Measurements from ENCODE around the gene SH3PXD2A. TPM values are rescaled to one million over a fixed set of nuclear protein-coding genes. Genes with fewer than 3 reads are reported as not detected.
"Not testable (repeated sequence)": the region's sequence is repeated elsewhere in the genome, so short reads cannot be mapped to it uniquely, and the experiment has no call there.

The SH3PXD2A gene
- total RNA-seq, 1 donor from 2014 or later = 8.2 TPM

DNA sequence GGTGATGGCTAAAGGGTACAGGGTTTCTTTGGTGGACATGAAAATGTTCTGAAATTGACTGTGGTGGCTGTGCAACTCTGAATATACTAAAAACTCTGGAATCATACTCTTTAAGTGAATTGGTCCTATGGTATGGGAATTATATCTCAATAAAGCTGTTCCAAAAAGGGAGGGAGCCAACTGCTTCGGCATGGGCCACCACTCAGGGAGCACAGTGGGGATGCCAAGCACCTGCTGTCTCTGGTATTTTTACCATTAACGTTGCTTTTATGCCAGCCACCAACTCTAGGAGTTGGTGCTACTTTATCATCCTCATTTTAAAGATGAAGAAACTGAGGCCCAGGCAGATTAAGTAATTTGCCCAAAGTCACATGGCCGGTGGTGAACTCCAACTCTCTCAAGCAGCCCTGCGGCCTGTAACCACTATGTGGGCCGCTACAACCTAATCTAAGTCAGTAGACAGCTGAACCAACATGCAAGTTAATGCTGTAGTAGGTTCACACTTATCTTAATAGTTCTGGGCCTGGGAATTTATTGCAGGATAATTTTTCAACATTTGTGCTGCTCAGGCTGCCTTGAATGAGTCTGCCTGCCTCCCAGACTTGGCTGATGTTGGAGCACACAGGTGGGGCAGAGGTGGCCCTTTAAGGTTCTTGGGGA is 20.8 kb downstream of the SH3PXD2A start:
- no peak for DNase-seq (ENCODE audit: low read depth)

GRCh38 chr10:103833731-103834365 is 21.5 kb downstream of the SH3PXD2A start:
- no peak for DNase-seq (ENCODE audit: low read depth)

- DNase-seq (ENCODE audit: low read depth) = no peak
Measured at GRCh38 chr10:103832806-103833205, 22.6 kb downstream of the SH3PXD2A start.

DNA sequence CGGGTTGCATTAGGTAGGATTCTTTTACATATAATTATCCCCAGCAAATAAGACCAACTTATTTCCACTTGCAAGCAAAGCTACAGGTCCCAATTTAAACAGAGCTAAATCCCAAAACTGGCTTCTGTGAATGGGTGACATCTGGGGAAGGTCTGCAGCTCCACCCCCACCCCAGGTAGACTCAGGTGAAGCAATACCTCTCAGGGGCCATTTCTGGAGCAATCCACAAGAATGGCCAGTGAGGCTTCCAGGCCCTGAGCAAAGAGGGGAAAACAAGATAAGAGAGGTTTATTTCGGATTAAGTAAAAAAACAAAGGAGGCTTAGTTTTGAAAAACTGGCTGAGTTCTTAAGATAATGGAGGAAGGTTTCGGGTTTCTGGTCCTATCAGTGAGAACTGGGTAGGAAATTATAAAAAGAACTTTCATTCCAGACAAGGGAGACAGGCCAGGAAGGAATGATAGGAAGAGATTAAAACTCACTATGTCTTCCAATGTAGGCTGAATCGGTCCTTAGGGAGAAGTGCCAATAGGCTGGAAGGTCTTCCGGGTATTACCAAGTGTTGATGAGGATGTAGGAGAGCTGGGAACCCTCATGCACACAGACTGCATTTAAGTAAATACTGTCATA is 25.4 kb downstream of the SH3PXD2A start:
- no peak for DNase-seq (ENCODE audit: low read depth)

GRCh38 chr10:103829278-103829677 is 26.1 kb downstream of the SH3PXD2A start:
- DNase-seq (ENCODE audit: low read depth) = no peak

DNA sequence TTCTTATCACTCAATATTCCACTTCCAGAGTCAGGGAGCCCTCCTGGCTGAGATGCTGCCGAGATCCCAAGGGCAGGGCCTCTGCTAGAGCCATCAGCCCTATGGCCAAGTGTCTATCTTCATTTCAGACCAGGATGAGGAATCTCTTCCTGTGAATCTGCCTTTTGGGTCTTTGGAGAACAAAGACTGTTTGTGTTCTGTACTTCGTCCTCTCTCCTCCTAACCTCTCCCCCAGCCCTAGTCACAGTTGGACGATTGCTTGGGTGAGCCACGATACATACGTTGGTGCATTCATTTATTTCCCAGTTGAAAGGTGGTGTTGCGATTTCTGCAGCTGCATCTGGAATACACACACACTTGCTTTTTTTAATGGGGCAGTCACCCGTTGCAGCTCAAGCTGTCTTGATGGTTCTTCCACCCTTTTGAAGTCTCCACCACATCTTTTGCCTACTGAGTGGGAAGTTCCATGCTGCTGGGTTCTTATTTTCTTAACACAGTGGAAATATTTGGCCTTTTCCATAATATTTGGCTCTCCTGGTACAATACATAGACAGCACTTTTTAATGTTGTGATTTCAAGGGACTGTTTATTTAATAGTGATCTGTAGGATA is 26.7 kb downstream of the SH3PXD2A start:
- no peak for DNase-seq (ENCODE audit: low read depth)

DNA sequence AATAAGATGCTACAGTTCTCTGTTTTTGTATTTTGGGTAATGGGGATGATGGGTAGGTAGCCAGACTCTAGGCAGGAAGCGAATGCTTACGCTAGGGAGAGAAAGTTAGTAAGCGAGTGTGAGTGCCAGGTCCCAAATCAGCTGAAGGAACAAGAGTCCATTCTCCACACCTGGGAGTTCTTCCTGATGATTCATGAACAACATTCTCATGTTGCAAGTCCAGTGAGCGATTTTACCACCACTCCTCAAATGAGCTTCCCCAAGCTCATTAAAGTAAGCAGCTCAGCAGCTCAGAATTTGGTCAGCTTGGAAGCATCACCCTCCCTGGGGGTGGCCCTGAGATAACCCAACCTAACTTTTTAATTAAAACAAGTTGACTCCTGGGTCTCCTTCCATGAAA is 27.3 kb downstream of the SH3PXD2A start:
- peak; percentile 70 for DNase-seq (ENCODE audit: low read depth)

- no peak for DNase-seq (ENCODE audit: low read depth)
Measured at GRCh38 chr10:103826885-103827284, 28.5 kb downstream of the SH3PXD2A start.

- no peak for DNase-seq (ENCODE audit: low read depth)
Measured at GRCh38 chr10:103824281-103824680, 31.1 kb downstream of the SH3PXD2A start.

DNA sequence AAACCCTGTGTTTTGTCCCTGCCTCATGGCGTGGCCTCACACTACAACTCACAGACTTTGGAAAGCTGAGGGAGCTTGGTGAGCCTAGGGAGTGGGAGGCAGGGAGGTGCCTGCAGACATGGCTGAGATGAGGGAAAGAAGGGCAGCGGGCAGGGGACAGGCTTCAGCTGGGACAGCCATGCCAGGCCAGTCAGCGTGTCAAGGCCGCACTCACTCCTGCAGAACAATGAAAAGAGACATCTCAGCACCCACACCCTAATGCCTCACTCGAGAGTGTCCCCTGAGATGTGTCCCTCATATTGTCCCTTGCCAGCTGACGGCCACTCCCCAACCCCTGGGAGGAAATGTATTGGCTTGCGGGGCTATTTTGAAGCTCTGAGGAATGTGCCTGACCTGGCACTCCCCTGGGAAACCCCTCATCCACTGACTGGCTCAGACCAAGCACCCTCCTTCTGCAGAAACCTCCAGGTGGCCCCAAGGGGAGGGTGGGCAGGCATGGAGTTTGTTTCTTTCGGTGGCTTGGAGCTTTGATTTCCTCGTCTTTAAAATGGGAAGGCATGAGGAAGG is 31.6 kb downstream of the SH3PXD2A start:
- DNase-seq (ENCODE audit: low read depth) = no peak

- DNase-seq (ENCODE audit: low read depth) = no peak
Measured at GRCh38 chr10:103822800-103823199, 32.6 kb downstream of the SH3PXD2A start.

DNA sequence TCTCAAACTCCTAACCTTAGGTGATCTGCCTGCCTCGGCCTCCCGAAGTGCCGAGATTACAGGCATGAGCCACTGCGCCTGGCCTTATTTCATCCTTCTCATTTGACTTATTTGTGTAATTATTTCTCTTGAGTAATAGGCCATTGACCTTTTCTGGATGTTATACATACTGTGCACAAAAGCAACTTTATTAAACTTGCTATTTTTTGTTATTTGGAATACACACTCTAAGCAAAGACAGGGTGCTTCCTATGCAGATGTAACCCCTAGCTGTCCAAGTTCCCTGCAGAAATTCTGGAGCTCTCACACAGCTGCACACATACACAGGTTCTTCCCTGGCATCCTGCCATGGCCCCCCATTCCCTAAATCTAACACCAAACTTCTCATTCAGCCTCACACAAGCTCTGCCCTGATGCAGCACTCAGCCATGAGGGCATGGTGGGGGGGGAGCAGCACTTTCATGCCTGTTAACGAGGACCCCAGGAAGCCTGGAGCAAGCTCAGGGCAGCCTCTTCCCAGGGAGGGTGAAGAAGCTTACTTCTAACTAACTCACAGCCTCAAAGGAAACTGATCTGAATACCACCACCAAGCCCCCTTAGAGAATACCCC is 33.2 kb downstream of the SH3PXD2A start:
- no peak for DNase-seq (ENCODE audit: low read depth)

- no peak for DNase-seq (ENCODE audit: low read depth)
Measured at GRCh38 chr10:103820101-103821062, 35.0 kb downstream of the SH3PXD2A start.

GRCh38 chr10:103819493-103819892 is 35.9 kb downstream of the SH3PXD2A start:
- no peak for DNase-seq (ENCODE audit: low read depth)

GRCh38 chr10:103818765-103819374 is 36.5 kb downstream of the SH3PXD2A start:
- no peak for DNase-seq (ENCODE audit: low read depth)

DNA sequence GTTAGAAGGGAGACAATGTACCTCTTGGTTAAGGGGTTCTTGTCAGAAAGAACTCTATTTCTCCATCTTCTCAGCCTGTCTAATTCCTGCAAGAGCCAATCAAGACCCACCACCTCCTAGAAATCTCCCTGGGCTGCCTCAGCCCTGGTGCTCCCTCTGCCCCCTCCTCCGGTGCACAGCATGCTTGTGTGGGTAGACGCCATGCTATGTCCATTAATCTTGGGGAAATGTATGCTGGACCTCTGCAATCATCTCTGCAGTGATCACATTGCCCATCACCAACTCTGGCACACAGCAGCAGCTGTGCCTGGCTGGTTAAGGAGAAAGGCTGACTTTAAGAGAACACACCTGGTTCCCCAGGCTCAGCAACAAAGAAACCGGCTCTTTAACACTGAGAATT is 37.3 kb downstream of the SH3PXD2A start:
- DNase-seq (ENCODE audit: low read depth) = no peak

GRCh38 chr10:103816431-103816830 is 38.9 kb downstream of the SH3PXD2A start:
- DNase-seq (ENCODE audit: low read depth) = peak; percentile 36

DNA sequence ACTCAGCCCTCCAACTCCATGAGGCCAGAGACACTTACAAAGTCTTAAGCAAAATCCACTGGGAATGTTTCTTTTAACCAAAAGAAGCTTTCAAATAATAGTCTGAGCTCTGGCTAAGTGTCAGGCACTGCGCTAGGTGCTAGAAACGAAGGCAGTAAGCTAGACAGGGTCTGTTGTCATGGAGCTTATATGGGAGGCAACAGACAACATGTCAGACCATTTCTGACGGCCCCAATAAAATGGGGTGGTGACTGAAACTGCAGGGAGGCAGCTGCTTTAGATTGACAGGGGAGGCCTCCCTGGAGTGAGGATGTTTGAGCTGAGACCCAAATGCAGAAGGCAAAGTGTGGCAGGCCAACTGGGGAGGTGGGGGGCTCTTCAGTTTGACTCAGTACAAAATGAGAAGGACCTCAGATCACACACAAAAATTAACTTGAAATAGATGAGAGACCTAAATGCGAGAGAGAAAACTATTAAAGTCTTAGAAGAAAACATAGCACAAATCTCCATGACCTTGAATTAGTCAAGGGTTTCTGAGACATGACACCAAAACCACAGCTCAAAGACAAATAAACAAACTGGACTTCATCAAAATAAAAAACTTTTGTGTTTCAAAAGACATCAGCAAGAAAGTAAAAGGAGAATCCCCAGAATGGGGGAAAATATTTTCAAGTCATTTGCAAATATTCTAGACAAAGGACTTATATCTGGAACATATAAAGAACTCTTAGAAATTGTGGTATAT is 40.6 kb downstream of the SH3PXD2A start:
- DNase-seq (ENCODE audit: low read depth) = no peak

GRCh38 chr10:103814105-103814504 is 41.3 kb downstream of the SH3PXD2A start:
- DNase-seq (ENCODE audit: low read depth) = no peak

- DNase-seq (ENCODE audit: low read depth) = not testable (repeated sequence)
Measured at GRCh38 chr10:103813312-103813711, 42.1 kb downstream of the SH3PXD2A start.

Measured in renal cortical epithelial cell (primary cell).